ENCODE measurements around the gene NEDD9.

The NEDD9 gene

GRCh38 chr6:11236076-11236750 lies 3.7 kb upstream of the NEDD9 start:
- H3K27me3 ChIP-seq (ENCODE audit: insufficient read depth, low read depth, severe bottlenecking): no peaks in the 10 kb centered on the region
- TF ChIP-seq CTCF (IDR thresholded peaks at IDR 0.05; ENCODE audit: low read depth, low read length): no peak
- H3K36me3 ChIP-seq: no peaks in the 10 kb centered on the region
- no peak overlapping the region for H3K27ac ChIP-seq
- H3K4me3 ChIP-seq (ENCODE audit: low read depth, low read length): no peak overlapping the region
- H3K9me3 ChIP-seq (ENCODE audit: severe bottlenecking): no peaks in the 10 kb centered on the region
- DNase-seq: no peak

- Histone ChIP-seq H3K4me3 (ENCODE audit: low read depth, low read length) (no peak overlapping the region), H3K27me3 (ENCODE audit: insufficient read depth, low read depth, severe bottlenecking) (no peaks in the 10 kb centered on the region), H3K36me3 (no peaks in the 10 kb centered on the region), H3K27ac (no peak overlapping the region), H3K9me3 (ENCODE audit: severe bottlenecking) (no peaks in the 10 kb centered on the region)
- no peak for TF ChIP-seq CTCF (IDR thresholded peaks at IDR 0.05; ENCODE audit: low read depth, low read length)
- no peak for DNase-seq
Observed at GRCh38 chr6:11235062-11235461, 2.6 kb upstream of the NEDD9 start.

- Histone ChIP-seq H3K27ac (no peak overlapping the region), H3K27me3 (ENCODE audit: insufficient read depth, low read depth, severe bottlenecking) (no peaks in the 10 kb centered on the region), H3K36me3 (no peaks in the 10 kb centered on the region), H3K4me3 (ENCODE audit: low read depth, low read length) (no peak overlapping the region), H3K9me3 (ENCODE audit: severe bottlenecking) (no peaks in the 10 kb centered on the region)
- DNase-seq: no peak
- TF ChIP-seq CTCF (IDR thresholded peaks at IDR 0.05; ENCODE audit: low read depth, low read length): no peak
Observed at GRCh38 chr6:11233673-11234573, 1.5 kb upstream of the NEDD9 start.

GRCh38 chr6:11232770-11233626 lies 530 bp upstream of the NEDD9 start:
- Histone ChIP-seq H3K4me3 (ENCODE audit: low read depth, low read length) (peak overlapping the region; percentile 83), H3K9me3 (ENCODE audit: severe bottlenecking) (no peaks in the 10 kb centered on the region), H3K36me3 (no peaks in the 10 kb centered on the region), H3K27ac (peak overlapping the region; percentile 67), H3K27me3 (ENCODE audit: insufficient read depth, low read depth, severe bottlenecking) (no peaks in the 10 kb centered on the region)
- no peak for DNase-seq
- TF ChIP-seq CTCF (IDR thresholded peaks at IDR 0.05; ENCODE audit: low read depth, low read length): no peak

GRCh38 chr6:11231564-11232192 lies 790 bp downstream of the NEDD9 start:
- Histone ChIP-seq H3K27ac (no peak overlapping the region; the same call in 1 of the 2 replicates), H3K9me3 (ENCODE audit: severe bottlenecking) (no peaks in the 10 kb centered on the region), H3K4me3 (ENCODE audit: low read depth, low read length) (peak overlapping the region; percentile 83), H3K36me3 (no peaks in the 10 kb centered on the region), H3K27me3 (ENCODE audit: insufficient read depth, low read depth, severe bottlenecking) (no peaks in the 10 kb centered on the region)
- no peak for TF ChIP-seq CTCF (IDR thresholded peaks at IDR 0.05; ENCODE audit: low read depth, low read length)
- no peak for DNase-seq

Measured in WERI-Rb-1 (cell line).